ENCODE measurements around the gene PKLR. TPM values are rescaled to one million over a fixed set of nuclear protein-coding genes. Genes with fewer than 3 reads are reported as not detected.

Gene PKLR
- total RNA-seq, 1 experiment from 2014 or later = 0.17 TPM

GRCh38 chr1:155324717-155325602 is 23.7 kb upstream of the PKLR start:
- ATAC-seq = peak; percentile 41
- H3K27ac ChIP-seq (ENCODE audit: low read depth, low read length) = peak overlapping the region; percentile 96

More at GRCh38 chr1:155324717-155325602, 23.7 kb upstream of the PKLR start:
- peak overlapping the region; percentile 87 for H3K9ac ChIP-seq (ENCODE audit: low read length)
- TF ChIP-seq MAX (IDR thresholded peaks at IDR 0.05) = no peak
- no peak for TF ChIP-seq JUND (IDR thresholded peaks at IDR 0.05)
- peak in 2 of 3 experiments; percentile 61 to 65; a peak in 4 of 6 replicates for TF ChIP-seq CTCF (IDR thresholded peaks at IDR 0.05 in 2 of 3, conservative IDR thresholded peaks at IDR 0.05 in 1 of 3; ENCODE audit: borderline replicate concordance in 1 of 3, insufficient read depth in 1 of 3, low read depth in 2 of 3, low read length in 2 of 3)
- no peak for TF ChIP-seq YY1 (IDR thresholded peaks at IDR 0.05; ENCODE audit: extremely low read depth, insufficient replicate concordance, low read depth, low read length)
- no peak for TF ChIP-seq CBX3 (IDR thresholded peaks at IDR 0.05; ENCODE audit: low read depth)
- TF ChIP-seq ZNF274 (IDR thresholded peaks at IDR 0.05; ENCODE audit: low read depth, low read length) = no peak
- TF ChIP-seq CEBPB (IDR thresholded peaks at IDR 0.05; ENCODE audit: low read depth) = no peak
- intact Hi-C loops (cut with micrococcal nuclease) = loop anchor here (1.0 to 10.0 kb wide), 3 partner anchors 75 to 267 kb away; partner anchors contain the start of genes KRTCAP2 and TRIM46
- peaks cover 18 to 23% of the 10 kb centered on the region in 2 experiments; a peak in 3 of 4 replicates for H3K36me3 ChIP-seq (ENCODE audit: control insufficient read depth in 1 of 2, insufficient read depth in 2 of 2, low read length in 2 of 2)
- TSS peak; percentile 54 for BruUV-seq (replicated peaks)
- H3K79me2 ChIP-seq (ENCODE audit: insufficient read depth, low read length) = peaks cover 39% of the 10 kb centered on the region; the same call in 1 of the 2 replicates
- peak; percentile 44 for DNase-seq (ENCODE audit: low read depth, low spot score)
- POLR2A ChIA-PET = interaction anchor here (1.2 to 1.6 kb wide), 3 partner anchors 17 to 74 kb away, joined by 3 to 11 read pairs (median 5); partner anchors contain the start of genes CLK2 and FDPS
- no peaks in the 10 kb centered on the region for H3K9me3 ChIP-seq (ENCODE audit: control insufficient read depth in 1 of 2, insufficient read depth in 1 of 2, low read depth in 1 of 2, low read length in 2 of 2)
- CTCF ChIA-PET = interaction anchor here (0.7 to 3.9 kb wide), 4 partner anchors 47 to 149 kb away, joined by 3 to 44 read pairs (median 6); no protein-coding TSS in a partner anchor
- H3K4me3 ChIP-seq (replicated peaks in 1 of 2; ENCODE audit: low read depth in 1 of 2, low read length in 2 of 2) = peak overlapping the region; percentile 83 to 96
- H4K20me1 ChIP-seq (ENCODE audit: insufficient read depth) = no peaks in the 10 kb centered on the region
- no peaks in the 10 kb centered on the region for H3K27me3 ChIP-seq (ENCODE audit: insufficient read depth, low read length)
- RAD21 ChIA-PET (ENCODE audit: low non-redundant PET in 1 of 2, low total read pairs in 2 of 2, uncharacterized antibody in 2 of 2, unreplicated experiment in 2 of 2) = interaction anchor here in 1 of 2 experiments (0.6 kb wide), 1 partner anchor 53 kb away, joined by 3 read pairs; no protein-coding TSS in a partner anchor
- peaks cover 15 to 25% of the 10 kb centered on the region in 2 experiments for H3K4me1 ChIP-seq (ENCODE audit: control insufficient read depth in 1 of 2, insufficient read depth in 2 of 2, low read length in 2 of 2)
- no peaks in the 10 kb centered on the region for H3K9me2 ChIP-seq (ENCODE audit: insufficient read depth)
- H2AFZ ChIP-seq (ENCODE audit: low read depth, low read length, poor library complexity, severe bottlenecking) = no peak overlapping the region
- peak overlapping the region; percentile 100 for H3K4me2 ChIP-seq (ENCODE audit: low read length)
